Suppressor macrophage treated with lipopolysaccharide for 1 hour (primary cell): ENCODE data around the gene TRIM69.
"Not testable (repeated sequence)": the region's sequence is repeated elsewhere in the genome, so short reads cannot be mapped to it uniquely, and the experiment has no call there.

ENCODE experiments used
- DNase-seq, 3 donors: peaks; one replicate each; pipeline ENCODE4 v3.0.0-alpha.2; 2020 to 2022

TRIM69 gene

DNA sequence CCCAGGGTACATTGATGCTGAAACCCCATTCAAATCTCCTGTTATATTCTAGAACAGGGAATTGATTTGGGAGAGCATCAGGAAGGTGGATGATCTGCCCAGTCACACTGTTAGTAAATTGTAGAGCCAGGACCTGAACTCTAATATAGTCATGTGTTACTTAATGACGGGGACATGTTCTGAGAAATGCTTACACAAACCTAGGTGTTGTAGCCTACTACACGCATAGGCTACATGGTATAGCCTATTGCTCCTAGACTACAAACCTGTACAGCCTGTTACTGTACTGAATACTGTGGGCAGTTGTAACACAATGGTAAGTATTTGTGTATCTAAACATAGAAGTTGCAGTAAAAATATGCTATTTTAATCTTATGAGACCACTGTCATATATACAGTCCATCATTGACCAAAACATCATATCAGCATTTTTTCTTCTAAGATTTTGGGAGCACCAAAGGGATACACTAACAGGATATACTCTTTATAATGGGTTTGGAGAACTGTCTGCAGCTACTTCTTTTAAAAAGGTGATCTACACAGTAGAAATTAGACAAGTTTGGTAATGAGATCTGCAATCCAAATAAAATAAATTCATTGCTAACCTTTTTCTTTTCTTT lies 19.2 kb upstream of the TRIM69 start:
- peak in 1 of 3 donors; percentile 27 for DNase-seq

DNA sequence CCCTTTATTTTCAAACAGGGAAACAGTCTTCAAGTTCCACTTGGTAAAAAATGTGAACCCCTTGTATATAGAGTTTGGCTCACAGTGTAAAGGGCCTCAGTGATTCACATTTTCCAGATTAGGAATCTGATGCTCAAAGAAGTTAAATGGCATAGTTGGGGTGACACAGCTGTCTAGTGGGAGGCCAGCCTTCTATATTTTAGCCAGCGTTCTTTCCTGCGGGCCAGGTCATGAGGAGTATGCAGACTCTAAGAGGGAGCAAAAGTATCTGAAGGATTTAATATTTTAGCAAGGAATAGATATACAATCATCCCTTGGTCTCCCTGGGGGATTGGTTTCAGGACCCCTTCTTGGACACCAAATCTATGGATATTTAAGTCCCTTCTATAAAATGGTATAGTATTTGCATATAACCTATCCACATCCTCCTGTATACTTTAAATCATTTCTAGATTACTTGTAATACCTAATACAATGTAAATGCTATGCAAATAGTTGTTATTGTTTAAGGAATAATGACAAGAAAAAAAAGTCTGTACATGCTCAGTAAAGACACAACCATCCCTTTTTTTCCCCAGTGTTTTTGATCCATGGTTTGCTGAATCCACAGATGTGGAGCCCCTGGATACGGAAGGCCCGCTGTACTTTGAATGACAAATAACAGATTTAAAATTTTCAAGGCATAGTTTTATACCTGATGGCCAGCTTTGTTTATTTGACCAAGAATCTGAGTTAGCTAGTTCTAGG lies 18.0 kb upstream of the TRIM69 start:
- DNase-seq: peak in 1 of 3 donors; percentile 23

DNA sequence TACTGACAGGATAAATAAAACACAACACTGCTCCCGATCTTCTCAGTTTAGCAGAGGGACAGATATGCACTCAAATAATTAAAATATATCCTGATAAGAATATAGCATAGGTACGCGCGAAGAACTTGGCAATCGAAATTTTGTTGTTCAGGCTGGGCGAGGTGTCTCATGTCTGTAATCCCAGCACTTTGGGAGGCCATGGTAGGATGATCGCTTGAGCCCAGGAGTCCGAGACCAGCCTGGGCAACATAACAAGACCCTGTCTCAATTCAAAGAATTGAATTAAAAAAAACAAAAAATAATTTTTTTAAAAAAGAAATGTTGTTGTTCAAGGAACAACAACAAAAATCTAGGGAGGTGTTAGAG lies 17.4 kb upstream of the TRIM69 start:
- no peak for DNase-seq

DNA sequence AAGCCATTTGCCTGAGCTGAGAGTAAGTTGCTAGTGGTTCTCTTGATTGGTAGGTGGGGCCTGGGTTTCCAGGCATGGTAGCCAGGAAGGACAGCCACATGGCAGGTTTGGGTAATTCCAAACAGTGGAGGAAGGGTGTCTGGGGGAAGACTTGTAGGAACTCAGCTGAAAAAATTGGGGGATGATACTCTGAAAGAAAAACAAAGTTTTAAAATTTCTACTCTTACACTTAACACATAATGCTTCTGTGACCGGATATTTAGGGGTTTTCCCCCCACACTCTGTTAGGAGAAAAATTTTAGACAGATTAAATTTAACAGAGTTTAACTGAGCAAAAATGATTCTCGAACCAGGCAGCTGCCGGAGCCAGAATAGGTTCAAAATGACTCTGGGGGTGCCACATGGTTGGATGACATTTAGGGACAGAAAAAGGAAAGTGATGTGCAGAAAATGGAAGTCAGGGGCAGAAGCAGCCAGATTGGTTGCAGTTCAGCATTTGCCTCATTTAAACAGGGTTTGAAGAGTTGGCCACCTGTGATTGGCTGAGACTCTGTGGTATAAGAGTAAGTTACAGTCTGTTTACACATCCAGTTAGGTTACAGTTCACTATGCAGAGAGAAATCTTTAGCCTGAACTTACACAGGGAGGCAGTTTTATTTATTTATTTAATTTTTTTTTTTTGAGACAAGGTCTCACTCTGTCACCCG lies 16.9 kb upstream of the TRIM69 start:
- DNase-seq: peak; percentile 57 to 71 (median 69)

DNA sequence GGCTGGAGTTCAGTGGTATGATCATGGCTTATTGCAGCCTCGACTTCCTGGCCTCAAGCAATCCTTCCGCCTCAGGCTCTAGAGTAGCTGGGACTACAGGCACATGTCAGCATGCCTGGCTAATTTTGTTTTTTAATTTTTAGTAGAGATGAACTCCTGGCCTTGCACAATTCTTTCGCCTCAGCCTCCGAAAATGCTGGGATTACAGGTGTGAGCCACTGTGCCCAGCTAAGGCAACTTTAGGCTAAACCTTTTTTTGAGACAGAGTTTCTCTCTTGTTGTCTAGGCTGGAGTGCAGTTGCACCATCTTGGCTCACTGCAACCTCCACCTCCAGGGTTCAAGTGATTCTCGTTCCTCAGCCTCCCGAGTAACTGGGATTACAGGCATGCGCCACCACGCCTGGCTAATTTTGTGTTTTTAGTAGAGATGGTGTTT lies 16.3 kb upstream of the TRIM69 start:
- not testable (repeated sequence) for DNase-seq

DNA sequence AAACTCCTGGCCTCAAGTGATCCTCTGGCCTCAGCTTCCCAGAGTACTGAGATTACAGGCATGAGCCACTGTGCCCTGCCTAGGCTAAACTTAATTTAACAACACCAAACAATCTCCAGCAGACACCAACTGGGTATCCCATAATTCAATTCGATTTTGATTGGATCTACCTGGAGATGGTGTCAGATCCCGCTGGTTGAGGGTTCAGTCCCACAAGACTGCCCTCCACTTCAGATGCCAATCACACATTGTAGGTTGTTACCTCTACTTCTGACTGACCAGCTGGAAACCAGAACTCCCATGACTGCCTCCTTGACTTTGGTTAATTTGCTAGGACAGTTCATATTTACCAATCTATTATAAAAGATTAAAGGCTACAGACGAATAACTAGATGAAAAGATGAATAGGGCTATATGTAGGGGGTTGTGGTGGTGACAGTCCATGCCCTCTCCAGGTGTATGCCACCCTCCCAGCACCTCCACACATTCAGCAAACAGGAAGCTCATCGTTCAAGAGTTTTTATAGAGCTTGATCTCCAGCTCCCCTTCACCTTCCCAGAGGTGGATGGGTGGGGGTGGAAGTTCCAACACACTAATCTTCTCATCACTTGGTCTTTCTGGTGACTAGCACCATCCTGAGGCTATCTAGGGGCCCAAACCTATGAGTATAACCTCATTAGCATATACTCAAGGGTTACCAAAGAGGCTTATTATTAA lies 15.7 kb upstream of the TRIM69 start:
- DNase-seq: peak; percentile 47 to 64 (median 57)

DNA sequence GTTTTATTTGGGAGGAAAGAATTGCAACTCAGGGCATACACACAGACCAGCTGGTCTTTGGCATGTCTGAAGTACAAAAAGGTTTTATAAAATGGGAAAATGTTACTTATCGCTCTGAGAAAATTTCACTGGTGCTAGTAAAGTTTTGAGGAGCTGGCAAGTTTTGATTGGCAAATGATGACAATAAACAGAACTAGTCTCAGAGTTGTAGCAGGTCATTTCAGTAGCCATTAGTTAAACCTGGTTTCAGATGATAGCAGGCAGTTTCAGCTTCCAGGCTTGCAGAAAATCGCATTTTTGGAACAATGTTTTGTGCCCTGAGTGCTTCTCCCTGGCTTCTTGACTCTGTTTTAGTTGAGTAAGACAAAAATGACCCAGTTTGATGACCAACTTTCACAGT lies 14.3 kb upstream of the TRIM69 start:
- peak in 1 of 3 donors; percentile 47 for DNase-seq

DNA sequence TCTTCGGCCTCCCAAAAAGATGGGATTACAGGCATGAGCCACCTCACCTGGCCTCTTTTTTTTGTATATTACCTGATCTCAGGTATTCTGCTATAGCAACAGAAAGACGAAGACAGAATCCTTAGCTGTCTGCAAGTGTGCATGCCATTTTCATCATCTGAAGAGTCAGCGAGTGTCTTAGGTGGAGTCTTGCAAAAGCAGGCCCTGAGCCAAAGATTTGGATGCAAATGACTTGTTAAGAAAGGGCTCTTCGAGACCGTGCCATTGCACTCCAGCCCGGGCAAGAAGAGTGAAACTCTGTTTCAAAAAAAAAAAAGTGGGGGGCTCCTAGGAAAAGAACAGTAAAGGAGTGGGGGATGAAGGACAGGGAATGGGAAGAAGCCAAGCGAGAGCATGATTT lies 10.2 kb upstream of the TRIM69 start:
- DNase-seq: peak in 1 of 3 donors; percentile 28

DNA sequence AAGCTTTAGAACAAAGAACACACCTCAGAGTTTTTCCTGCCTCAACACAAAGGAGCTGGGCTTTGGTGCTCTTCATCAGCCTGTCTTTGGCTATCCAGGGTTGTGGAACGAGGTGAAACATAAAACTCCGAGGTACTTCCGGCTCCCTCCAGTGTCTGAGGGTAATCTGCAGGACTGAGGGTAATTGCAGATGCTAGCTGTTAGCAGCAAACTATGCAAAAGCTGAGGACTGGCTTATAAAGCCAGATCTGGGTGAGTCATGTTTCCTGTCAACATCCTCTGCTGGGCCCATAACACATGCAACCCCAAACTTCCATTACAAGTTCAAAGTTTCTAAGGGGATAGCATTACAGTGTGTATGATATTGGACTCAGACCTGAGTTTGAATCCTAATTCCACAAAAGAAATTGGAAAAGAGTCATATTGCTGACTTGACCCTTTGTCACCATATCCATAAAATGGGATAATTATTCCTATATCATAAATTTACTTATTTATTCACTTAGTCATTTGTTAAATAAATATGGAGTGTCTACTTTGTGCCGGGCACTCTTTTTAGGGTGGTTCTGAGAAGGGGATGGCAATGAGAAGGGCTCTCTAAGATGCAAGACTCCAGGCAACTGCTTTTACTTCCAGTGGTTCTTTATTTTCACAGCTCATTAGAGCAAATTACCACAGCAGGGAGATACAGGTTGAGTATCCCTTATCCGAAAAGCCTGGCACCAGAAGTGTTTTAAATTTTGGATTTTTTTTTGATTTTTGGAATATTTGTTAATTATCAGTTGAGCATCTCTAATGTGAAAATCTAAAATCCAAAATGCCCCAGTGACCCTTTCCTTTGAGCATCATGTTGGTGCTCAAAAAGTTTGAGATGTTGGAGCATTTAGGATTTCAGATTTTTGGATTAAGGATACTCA lies 9.5 kb upstream of the TRIM69 start:
- DNase-seq: peak; percentile 84 to 94 (median 93)

DNA sequence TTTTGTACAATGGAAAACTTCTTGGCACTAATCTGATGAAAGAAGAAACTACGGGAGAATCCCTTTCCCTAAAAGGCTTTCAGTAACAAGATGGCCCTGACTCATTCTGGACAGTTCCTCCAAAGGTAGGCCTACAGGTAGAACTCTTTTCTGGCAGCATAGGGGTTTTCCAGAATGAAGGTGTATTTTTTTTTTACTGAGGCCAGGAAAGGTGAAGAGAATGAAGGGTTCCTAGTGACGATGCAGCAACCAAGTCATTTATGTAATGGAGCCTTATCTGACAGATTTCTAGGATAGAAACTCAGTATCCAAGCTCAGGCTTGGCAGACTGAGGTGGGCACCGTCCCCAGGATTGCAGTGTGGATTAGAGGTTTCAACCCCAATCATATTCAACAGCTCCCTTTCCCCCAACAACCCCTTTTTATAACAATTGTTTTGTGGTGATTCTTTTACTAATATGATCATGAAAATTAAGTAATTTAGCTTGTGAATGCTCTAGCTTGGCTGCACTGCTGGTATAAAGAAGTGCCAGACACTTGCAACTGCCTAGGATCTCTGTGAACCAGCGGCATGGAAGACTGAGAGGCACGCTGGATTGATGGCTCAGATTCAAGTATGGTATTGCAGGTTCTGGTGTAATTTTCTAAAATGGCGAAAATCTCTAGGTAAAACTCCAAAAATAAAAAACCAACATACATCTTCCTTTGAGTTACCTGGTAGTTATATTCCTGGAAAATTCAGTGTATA lies 8.7 kb upstream of the TRIM69 start:
- DNase-seq: peak in 1 of 3 donors; percentile 17

DNA sequence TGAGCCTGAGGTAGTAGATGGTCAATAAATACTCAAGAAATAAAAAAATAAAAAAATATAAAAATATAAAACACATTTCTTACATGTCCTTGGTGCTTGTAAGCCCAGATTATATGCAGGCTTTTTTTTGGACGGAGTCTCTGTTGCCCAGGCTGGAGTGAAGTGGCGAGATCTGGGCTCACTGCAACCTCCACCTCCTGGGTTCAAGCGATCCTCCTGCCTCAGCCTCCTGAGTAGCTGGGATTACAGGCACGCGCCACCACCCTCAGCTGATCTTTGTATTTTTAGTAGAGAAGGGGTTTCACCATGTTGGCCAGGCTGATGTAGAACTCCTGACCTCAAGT lies 8.1 kb upstream of the TRIM69 start:
- not testable (repeated sequence) for DNase-seq

DNA sequence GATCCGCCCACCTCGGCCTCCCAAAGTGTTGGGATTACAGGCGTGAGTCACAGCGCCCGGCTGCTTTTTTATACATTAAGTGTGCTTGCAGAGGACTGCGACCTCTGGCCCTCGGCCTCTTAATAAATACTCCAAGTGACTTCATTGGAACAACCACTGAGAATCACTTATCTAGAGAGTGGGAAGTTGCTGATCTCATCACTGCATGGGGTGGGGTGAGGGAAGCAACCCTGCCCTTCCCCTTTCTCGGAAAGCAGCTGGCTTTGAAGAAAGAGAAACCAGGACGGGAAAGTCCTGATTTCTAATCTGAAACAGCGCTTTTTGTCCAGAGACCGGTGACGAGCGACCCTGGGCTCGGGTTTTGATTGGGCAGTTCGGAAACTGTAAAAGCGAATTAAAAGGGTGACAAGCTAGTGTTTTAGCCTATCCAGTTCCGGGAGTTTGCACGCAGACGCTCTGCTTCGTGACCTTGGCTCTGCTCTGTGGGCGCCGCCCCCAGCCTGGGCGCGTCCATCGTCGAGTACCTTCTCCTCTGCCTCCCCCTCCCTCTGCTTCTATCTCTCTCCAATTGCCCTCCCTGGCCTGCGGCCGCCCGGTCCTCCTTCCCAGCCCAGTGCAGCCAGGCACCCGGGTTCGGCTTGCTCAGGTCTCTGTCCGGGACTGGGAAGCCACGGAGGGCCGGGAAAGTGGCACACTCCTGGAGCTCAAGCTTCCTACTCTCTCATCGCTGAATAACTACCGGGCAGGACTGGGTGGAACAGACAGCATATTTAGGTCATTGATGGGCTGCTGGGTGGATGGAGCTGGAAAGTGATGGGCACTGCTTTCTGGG lies 7.5 kb upstream of the TRIM69 start:
- DNase-seq: peak; percentile 97 to 100 (median 99)

DNA sequence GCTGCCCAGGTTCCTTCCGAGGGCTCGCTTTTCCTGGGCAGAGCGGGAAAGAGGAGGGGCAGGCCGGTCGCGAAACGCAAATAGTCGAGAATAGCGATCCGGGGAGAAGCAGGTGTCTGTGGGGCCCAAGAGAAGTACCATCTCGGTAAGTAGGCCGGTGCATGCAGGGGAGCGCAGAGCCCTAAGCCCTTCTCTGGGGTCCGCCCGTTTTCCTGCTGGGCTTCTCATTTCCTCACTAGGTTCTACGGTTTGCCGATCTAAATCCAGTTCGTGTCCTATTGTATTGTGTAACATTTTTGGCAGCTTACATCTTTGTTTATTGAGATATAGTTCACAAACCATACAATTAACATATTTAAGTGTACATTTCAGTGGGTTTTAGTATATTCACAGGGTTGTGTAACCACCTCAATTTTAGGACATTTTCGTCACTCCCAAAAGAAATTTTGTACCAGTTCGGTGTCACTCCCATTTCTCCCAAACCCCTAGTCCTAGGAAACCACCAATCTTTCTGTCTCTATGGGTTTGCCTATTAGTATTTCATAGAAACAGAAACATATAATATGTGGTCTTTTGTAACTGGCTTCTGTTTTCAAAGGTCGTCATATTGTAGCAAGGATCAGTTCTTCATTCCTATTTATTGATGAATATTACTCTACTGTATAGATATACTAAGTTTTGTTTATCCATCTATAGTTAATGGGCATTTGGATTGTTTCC lies 6.8 kb upstream of the TRIM69 start:
- peak; percentile 58 to 77 (median 67) for DNase-seq

DNA sequence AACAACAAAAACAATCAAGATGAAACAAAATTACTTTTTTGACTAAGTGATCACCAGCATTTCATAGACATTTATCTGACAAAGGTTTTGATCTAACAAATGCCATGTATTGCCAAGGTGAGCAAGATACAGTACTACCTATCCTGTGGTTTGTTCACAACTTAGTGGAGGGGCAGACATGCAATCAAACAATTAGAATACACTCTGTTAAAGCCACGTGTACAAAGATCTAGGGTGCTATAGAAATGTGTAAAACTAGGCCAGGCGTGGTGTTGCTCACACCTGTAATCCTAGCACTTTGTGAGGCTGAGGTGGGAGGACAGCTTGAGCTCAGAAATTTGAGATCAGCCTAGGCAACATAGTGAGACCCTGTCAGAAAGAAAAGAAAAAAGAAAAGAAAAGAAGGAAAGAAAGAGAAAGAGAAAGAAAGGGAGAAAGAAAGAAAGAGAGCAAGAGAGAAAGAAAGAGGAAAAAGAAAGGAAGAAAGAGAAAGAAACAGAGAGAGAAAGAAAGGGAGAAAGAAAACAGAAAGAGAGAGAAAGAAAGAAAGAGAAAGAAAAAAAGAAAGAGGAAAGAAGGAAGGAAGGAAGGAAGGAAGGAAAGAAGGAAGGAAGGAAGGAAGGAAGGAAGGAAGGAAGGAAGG lies 1.4 kb upstream of the TRIM69 start:
- DNase-seq: peak in 1 of 3 donors; percentile 10

DNA sequence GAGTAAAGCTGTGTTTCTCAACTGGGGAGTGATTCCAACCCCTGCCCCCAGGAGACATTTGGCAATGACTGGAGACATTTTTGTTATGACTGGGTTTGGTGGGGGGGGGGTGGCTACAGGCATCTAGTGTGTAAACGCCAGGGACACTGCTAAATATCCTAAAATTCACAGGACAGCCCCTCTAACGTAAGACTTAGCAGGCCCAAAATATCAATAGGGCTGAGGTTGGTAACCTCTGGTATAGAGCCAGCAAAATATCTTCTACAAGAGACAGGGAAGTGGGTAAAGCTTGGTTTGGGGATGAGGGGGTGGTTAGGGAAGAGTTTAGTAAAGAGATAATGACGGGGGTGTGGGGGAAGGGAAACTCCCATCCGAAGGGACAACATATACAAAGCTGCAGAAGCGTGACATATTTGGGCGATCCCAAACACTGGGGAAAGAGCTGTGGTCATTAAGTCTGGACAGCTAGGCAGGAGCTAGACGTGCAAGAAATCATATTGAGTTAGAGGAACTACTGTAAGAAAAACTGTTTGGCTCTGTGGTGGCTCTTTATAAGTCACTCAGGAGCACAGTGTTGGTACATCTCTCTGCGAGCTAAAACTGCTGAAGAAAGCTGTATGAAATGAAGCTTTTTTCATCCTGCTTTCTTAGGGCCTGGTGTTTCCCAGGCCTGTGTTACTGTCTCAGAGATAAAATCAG lies 697 bp upstream of the TRIM69 start:
- peak; percentile 94 to 98 (median 96) for DNase-seq

DNA sequence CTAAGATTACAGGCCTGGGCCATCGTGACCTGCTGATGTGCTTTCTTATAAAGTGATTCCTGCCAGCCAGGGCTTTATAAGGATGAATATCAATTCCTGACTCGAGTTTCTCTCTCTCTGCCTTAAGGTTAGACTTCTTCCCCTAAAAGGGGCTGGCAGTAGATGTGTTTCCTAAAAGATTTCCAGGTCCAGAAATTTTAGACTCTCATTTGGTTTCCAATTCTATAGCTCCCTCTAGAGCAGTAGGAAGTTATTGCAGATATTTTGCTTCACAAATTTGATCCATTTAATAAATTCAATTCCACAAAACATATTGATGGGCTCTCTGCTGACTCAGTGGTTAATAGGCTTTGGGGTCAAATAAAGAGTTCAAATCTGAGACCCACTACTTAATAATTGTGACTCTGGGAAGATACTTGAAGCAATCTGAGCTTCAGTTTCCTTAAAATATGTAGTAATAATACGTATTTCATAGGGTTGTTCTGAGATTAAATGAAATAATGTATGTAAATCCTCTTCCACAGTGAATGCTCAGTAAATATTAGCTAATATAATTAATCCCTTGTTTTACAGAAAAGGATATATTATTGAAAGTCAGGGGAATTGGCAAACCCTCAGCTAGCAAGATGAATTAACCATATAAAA lies 2.1 kb downstream of the TRIM69 start:
- peak; percentile 59 to 88 (median 82) for DNase-seq

DNA sequence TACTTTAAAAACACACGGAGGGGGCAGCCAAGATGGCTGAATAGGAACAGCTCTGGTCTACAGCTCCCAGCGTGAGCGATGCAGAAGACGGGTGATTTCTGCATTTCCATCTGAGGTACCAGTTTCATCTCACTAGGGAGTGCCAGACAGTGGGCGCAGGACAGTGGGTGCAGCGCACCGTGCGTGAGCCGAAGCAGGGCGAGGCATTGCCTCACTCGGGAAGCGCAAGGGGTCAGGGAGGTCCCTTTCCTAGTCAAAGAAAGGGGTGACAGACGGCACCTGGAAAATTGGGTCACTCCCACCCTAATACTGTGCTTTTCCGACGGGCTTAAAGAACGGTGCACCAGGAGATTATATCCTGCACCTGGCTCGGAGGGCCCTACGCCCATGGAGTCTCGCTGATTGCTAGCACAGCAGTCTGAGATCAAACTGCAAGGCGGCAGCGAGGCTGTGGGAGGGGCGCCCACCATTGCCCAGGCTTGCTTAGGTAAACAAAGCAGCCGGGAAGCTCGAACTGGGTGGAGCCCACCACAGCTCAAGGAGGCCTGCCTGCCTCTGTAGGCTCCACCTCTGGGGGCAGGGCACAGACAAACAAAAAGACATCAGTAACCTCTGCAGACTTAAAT lies 3.0 kb downstream of the TRIM69 start:
- not testable (repeated sequence) for DNase-seq
